H1 (cell line): ENCODE data around the gene CPXM2.

Source experiments
- CHD1 ChIP-seq: IDR thresholded peaks from 2 replicates; pipeline ENCODE4 v1.6.1; 2012; ENCODE audit warnings: low read depth, low read length, improper control_type of control experiment
- CREB1 ChIP-seq: IDR thresholded peaks from 2 replicates; pipeline ENCODE4 v1.6.1; 2012; ENCODE audit warnings: inconsistent platforms
- CTCF ChIP-seq, 3 experiments: IDR thresholded peaks; 1 replicate in 2 of 3; 2 replicates in 1 of 3; pipeline versions ENCODE4 v1.5.1 to v1.6.1; 2011; ENCODE audit warnings: low read length in 3 of 3, mild to moderate bottlenecking in 3 of 3, inconsistent platforms in 2 of 3, low read depth in 1 of 3, moderate library complexity in 1 of 3; ENCODE audit not compliant: insufficient read depth in 1 of 3; ENCODE audit errors: control extremely low read depth in 1 of 3
- EZH2 ChIP-seq: fragments of 200-600 bp; sonication (generic); IDR thresholded peaks from 2 replicates; pipeline ENCODE4 v1.7.1; 2012; ENCODE audit warnings: low read depth, mild to moderate bottlenecking, moderate library complexity, low read length, inconsistent platforms; ENCODE audit not compliant: severe bottlenecking
- FOSL1 ChIP-seq: IDR thresholded peaks from 2 replicates; pipeline ENCODE4 v1.6.1; 2011; ENCODE audit warnings: mild to moderate bottlenecking, low read depth, low read length, moderate library complexity; ENCODE audit not compliant: insufficient read depth
- JUN ChIP-seq: IDR thresholded peaks from 2 replicates; pipeline ENCODE4 v1.6.1; 2011; ENCODE audit warnings: low read depth, mild to moderate bottlenecking, improper control_type of control experiment, low read length
- NANOG ChIP-seq: IDR thresholded peaks from 2 replicates; pipeline ENCODE4 v1.6.1; 2011; ENCODE audit warnings: low read length, low read depth, mild to moderate bottlenecking, inconsistent platforms; ENCODE audit not compliant: insufficient read depth, poor library complexity, severe bottlenecking
- POLR2A ChIP-seq, 2 experiments: IDR thresholded peaks; 1 replicate in 1 of 2; 2 replicates in 1 of 2; pipeline ENCODE4 v1.6.1; 2011; ENCODE audit warnings: low read depth in 2 of 2, low read length in 2 of 2, mild to moderate bottlenecking in 2 of 2; ENCODE audit errors: control extremely low read depth in 1 of 2
- SP1 ChIP-seq: IDR thresholded peaks from 2 replicates; pipeline ENCODE4 v1.6.1; 2011; ENCODE audit warnings: low read depth, low read length
- SRF ChIP-seq: IDR thresholded peaks from 2 replicates; pipeline ENCODE4 v1.6.1; 2011; ENCODE audit warnings: mild to moderate bottlenecking, low read depth, low read length, moderate library complexity
- TAF1 ChIP-seq: IDR thresholded peaks from 2 replicates; pipeline ENCODE4 v1.6.1; 2011; ENCODE audit warnings: mild to moderate bottlenecking, low read depth, low read length
- TBP ChIP-seq: IDR thresholded peaks from 2 replicates; pipeline ENCODE4 v1.6.1; 2011; ENCODE audit warnings: low read depth, low read length, improper control_type of control experiment
- USF2 ChIP-seq: IDR thresholded peaks from 2 replicates; pipeline ENCODE4 v1.6.1; 2011; ENCODE audit warnings: low read length, improper control_type of control experiment
- YY1 ChIP-seq: IDR thresholded peaks from 2 replicates; pipeline ENCODE4 v1.6.1; 2011; ENCODE audit warnings: low read depth, mild to moderate bottlenecking, low read length

- TF ChIP-seq CTCF (IDR thresholded peaks at IDR 0.05; ENCODE audit: control extremely low read depth in 1 of 3, insufficient read depth in 1 of 3, low read depth in 1 of 3, low read length in 3 of 3): no peak
- TF ChIP-seq TAF1: no peak
- TF ChIP-seq USF2: no peak
- TF ChIP-seq YY1: no peak
- TF ChIP-seq SRF: no peak
- no peak for TF ChIP-seq CREB1
- no peak for TF ChIP-seq FOSL1
- TF ChIP-seq POLR2A (IDR thresholded peaks at IDR 0.05; ENCODE audit: control extremely low read depth in 1 of 2, low read depth in 2 of 2, low read length in 2 of 2): no peak
- no peak for TF ChIP-seq NANOG
- no peak for TF ChIP-seq SP1
- no peak for TF ChIP-seq EZH2
- no peak for TF ChIP-seq JUN
- TF ChIP-seq TBP: no peak
- TF ChIP-seq CHD1: no peak
Measured at GRCh38 chr10:123774132-123774742, 117.4 kb downstream of the CPXM2 start.
